Peyer's patch (tissue), 4 donors: Measurements from ENCODE around the gene BARHL2. TPM values are rescaled to one million over a fixed set of nuclear protein-coding genes. Genes with fewer than 3 reads are reported as not detected.

ENCODE experiments used
- DNase-seq, 3 donors: peaks; one replicate each; pipeline ENCODE4 v3.0.0-alpha.2; 2017 to 2019
- H3K27ac ChIP-seq, 4 donors: fragments of 200-600 bp; sonication (generic); one replicate each; pipeline ENCODE4 v1.5.1; 2016 to 2019
- H3K27me3 ChIP-seq, 2 donors: fragments of 200-600 bp; sonication (generic); one replicate each; pipeline ENCODE4 v1.5.1; 2019
- H3K36me3 ChIP-seq, 3 donors: fragments of 200-600 bp; sonication (generic); one replicate each; pipeline ENCODE4 v1.5.1; 2016 to 2019
- H3K4me1 ChIP-seq, 4 donors: fragments of 200-600 bp; sonication (generic); one replicate each; pipeline ENCODE4 v1.5.1; 2016 to 2019
- H3K4me3 ChIP-seq, 4 donors: fragments of 200-600 bp; sonication (generic); 1 replicate in 3 of 4; 2 replicates in 1 of 4; pipeline ENCODE4 v1.5.1; 2016 to 2019; ENCODE audit warnings: mild to moderate bottlenecking in 1 of 4
- H3K9me3 ChIP-seq, 4 donors: fragments of 200-600 bp; sonication (generic); one replicate each; pipeline ENCODE4 v1.5.1; 2016 to 2019; ENCODE audit warnings: mild to moderate bottlenecking in 1 of 4
- POLR2A ChIP-seq, 2 donors: fragments of 450-650 bp; IDR thresholded peaks; one replicate each; pipeline ENCODE4 v1.5.1; 2017; ENCODE audit warnings: antibody characterized with exemption in 2 of 2, mild to moderate bottlenecking in 2 of 2, moderate library complexity in 2 of 2
- total RNA-seq, 4 donors: library from RNA; depleted of rRNA; stranded (reverse); fragments of >200 nt; gene quantifications; one replicate each; pipeline ENCODE4 v1.1.0, GENCODE V29; 2016
- TF ChIP-seq, protein P1 (sequence below), 6 experiments: fragments of 450-650 bp in 4 of 6; fragments of 200-600 bp in 2 of 6; sonication (generic) in 1 of 6; IDR thresholded peaks; one replicate each; pipeline ENCODE4 v1.5.1; 2017 to 2019; ENCODE audit warnings: antibody characterized with exemption in 6 of 6, mild to moderate bottlenecking in 3 of 6, moderate library complexity in 1 of 6

BARHL2 gene
- total RNA-seq, 4 donors from 2014 or later: not detected

DNA sequence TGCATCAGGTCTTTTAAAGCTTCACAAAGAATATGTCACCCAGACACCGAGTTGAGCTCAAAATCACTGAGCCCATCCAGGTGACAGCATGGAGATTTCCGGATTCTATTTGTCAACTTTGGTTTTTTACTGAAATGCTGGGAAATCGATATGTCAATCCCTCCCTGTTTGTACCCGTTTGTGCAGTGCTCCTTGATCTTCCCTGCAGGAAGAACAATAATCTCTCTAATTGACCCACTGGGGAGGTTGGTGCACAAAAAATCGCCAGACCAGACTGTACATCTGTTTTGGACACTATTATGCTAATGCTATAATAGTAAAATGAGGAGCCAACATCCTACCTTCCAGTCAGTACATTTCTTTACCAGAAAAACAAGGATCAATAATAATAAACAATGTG is 1.8 kb downstream of the BARHL2 start:
- Histone ChIP-seq H3K4me1 (peaks cover 0 to 28% (median 2%) of the 10 kb centered on the region in 4 donors), H3K27me3 (peaks cover 4 to 69% of the 10 kb centered on the region in 2 donors)
- TF ChIP-seq, protein P1, sequence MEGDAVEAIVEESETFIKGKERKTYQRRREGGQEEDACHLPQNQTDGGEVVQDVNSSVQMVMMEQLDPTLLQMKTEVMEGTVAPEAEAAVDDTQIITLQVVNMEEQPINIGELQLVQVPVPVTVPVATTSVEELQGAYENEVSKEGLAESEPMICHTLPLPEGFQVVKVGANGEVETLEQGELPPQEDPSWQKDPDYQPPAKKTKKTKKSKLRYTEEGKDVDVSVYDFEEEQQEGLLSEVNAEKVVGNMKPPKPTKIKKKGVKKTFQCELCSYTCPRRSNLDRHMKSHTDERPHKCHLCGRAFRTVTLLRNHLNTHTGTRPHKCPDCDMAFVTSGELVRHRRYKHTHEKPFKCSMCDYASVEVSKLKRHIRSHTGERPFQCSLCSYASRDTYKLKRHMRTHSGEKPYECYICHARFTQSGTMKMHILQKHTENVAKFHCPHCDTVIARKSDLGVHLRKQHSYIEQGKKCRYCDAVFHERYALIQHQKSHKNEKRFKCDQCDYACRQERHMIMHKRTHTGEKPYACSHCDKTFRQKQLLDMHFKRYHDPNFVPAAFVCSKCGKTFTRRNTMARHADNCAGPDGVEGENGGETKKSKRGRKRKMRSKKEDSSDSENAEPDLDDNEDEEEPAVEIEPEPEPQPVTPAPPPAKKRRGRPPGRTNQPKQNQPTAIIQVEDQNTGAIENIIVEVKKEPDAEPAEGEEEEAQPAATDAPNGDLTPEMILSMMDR (IDR thresholded peaks at IDR 0.05): no peak
- no peak for TF ChIP-seq POLR2A (IDR thresholded peaks at IDR 0.05)

DNA sequence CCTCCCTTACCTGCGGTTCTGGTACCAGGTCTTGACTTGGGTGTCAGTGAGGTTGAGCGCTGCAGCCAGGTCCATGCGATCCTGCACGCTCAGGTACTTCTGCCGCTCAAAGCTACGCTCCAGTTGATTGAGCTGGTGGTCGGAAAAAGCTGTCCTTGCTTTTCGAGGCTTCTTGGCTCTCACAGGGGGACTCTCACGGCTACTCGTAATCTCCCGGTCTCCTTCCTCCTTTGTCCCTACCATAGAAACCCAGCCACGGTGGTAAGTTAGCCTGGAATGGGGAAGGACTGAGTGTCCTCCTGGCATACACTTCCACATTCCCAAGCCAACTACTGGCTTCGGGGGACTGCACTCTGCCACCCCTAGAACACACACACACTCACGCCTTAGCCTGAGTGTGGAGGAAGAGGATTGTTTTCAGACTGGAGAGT is 2.6 kb downstream of the BARHL2 start:
- no peak for DNase-seq
- TF ChIP-seq, protein P1 (IDR thresholded peaks at IDR 0.05): no peak
- TF ChIP-seq POLR2A (IDR thresholded peaks at IDR 0.05): no peak
- no peak overlapping the region for H3K27ac ChIP-seq
- peaks cover 0 to 62% of the 10 kb centered on the region in 2 donors for H3K27me3 ChIP-seq
- no peak overlapping the region for H3K4me3 ChIP-seq
- no peaks in the 10 kb centered on the region for H3K36me3 ChIP-seq
- H3K9me3 ChIP-seq: peaks cover 0 to 7% (median 0%) of the 10 kb centered on the region in 4 donors
- H3K4me1 ChIP-seq: peaks cover 0 to 24% (median 2%) of the 10 kb centered on the region in 4 donors

More for the DNA sequence above, 1.8 kb downstream of the BARHL2 start:
- Histone ChIP-seq H3K27ac (no peak overlapping the region), H3K36me3 (no peaks in the 10 kb centered on the region), H3K4me3 (no peak overlapping the region), H3K9me3 (peaks cover 0 to 11% (median 0%) of the 10 kb centered on the region in 4 donors)
- DNase-seq: no peak

DNA sequence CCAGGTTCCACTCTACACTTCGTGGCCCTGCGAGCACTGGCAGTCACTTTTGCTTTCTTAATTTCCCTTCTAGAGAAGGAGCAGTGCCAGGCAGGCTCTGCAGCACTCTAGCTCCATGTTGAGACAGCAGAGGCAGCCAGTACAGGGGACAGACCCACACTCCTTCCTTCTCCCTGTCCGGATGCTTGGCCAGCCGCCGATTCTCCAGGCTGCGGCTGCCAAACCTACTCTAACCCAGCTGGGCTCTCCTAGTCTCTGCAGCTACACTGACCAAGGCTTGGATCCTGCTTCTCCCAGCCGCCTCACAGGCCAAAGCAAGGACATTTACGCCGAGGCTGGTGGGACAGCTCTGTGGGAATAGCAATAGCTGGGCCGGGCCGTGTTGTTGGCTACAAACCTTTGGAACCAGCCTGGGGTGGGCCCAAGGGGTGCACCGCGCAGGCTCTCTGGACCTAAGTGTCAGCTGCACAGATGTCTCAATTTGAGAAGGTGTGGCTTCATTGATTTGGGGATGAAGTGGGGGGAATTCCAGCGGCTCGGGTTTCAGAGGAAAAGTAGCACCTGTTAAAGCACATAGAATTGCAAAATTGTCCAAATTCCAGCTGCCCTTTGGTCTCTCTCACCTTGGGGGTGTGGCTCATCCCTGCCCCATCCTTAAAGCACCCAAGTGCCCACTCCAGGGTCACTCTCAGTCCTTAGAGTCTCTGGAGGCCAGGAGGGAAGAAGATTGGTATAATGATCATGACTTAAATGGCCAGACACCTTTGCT is 3.2 kb downstream of the BARHL2 start:
- H3K4me3 ChIP-seq: no peak overlapping the region
- peaks cover 0 to 4% (median 0%) of the 10 kb centered on the region in 4 donors for H3K9me3 ChIP-seq
- no peaks in the 10 kb centered on the region for H3K36me3 ChIP-seq
- DNase-seq: no peak
- no peak overlapping the region for H3K27ac ChIP-seq
- peaks cover 0 to 60% of the 10 kb centered on the region in 2 donors for H3K27me3 ChIP-seq
- TF ChIP-seq POLR2A (IDR thresholded peaks at IDR 0.05): no peak
- TF ChIP-seq, protein P1 (IDR thresholded peaks at IDR 0.05): no peak
- H3K4me1 ChIP-seq: peaks cover 0 to 23% (median 2%) of the 10 kb centered on the region in 4 donors

- Histone ChIP-seq H3K27ac (no peak overlapping the region), H3K36me3 (no peaks in the 10 kb centered on the region), H3K9me3 (no peaks in the 10 kb centered on the region), H3K27me3 (peaks cover 0 to 53% of the 10 kb centered on the region in 2 donors), H3K4me1 (peaks cover 0 to 16% (median 0%) of the 10 kb centered on the region in 4 donors), H3K4me3 (no peak overlapping the region)
- DNase-seq: no peak
- TF ChIP-seq, protein P1 (IDR thresholded peaks at IDR 0.05): no peak
- no peak for TF ChIP-seq POLR2A (IDR thresholded peaks at IDR 0.05)
Measured at GRCh38 chr1:90712915-90713730, 4.0 kb downstream of the BARHL2 start.

- no peaks in the 10 kb centered on the region for H3K9me3 ChIP-seq
- TF ChIP-seq, protein P1 (IDR thresholded peaks at IDR 0.05): no peak
- no peak for TF ChIP-seq POLR2A (IDR thresholded peaks at IDR 0.05)
- H3K27ac ChIP-seq: no peak overlapping the region
- no peak overlapping the region for H3K4me3 ChIP-seq
- no peaks in the 10 kb centered on the region for H3K36me3 ChIP-seq
- H3K4me1 ChIP-seq: peaks cover 0 to 11% (median 0%) of the 10 kb centered on the region in 4 donors
- peaks cover 0 to 56% of the 10 kb centered on the region in 2 donors for H3K27me3 ChIP-seq
- DNase-seq: no peak
Measured at GRCh38 chr1:90712153-90712856, 4.8 kb downstream of the BARHL2 start.
